Measurements from ENCODE around the gene APOBEC3B. TPM values are rescaled to one million over a fixed set of nuclear protein-coding genes. Genes with fewer than 3 reads are reported as not detected.

APOBEC3B gene
- total and polyA plus RNA-seq, 12 donors = 0.32 to 8.1 (median 1.5) TPM; not detected in 1

- no peak for TF ChIP-seq CTCF (IDR thresholded peaks at IDR 0.05)
- no peak for TF ChIP-seq POLR2A (IDR thresholded peaks at IDR 0.05)
- no peaks in the 10 kb centered on the region for H3K27me3 ChIP-seq
- H3K4me3 ChIP-seq = no peak overlapping the region
- no peaks in the 10 kb centered on the region for H3K4me1 ChIP-seq (replicated peaks in 1 of 2)
- H3K27ac ChIP-seq = no peak overlapping the region
- H3K36me3 ChIP-seq (replicated peaks in 1 of 2) = no peaks in the 10 kb centered on the region
- 73 to 82% (median 76%) methylated on average over 4 to 13 of the region's 13 CpGs for WGBS, 4 donors
- DNase-seq = no peak
- H3K9me3 ChIP-seq (replicated peaks in 1 of 3) = no peaks in the 10 kb centered on the region
- intact Hi-C loops (cut with DNase I) = no loop called here
Observed at GRCh38 chr22:38954414-38955043, 27.6 kb upstream of the APOBEC3B start.

- 71 to 95% (median 79%) methylated on average over 2 to 5 of the region's 5 CpGs for WGBS, 4 donors
- no peak for TF ChIP-seq POLR2A (IDR thresholded peaks at IDR 0.05)
- no peak for TF ChIP-seq CTCF (IDR thresholded peaks at IDR 0.05)
- intact Hi-C loops (cut with DNase I) = no loop called here
Observed at GRCh38 chr22:38955250-38955905, 26.8 kb upstream of the APOBEC3B start.

GRCh38 chr22:38955926-38956325 is 26.2 kb upstream of the APOBEC3B start:
- no peak for TF ChIP-seq CTCF (IDR thresholded peaks at IDR 0.05)
- Histone ChIP-seq H3K27ac (no peak overlapping the region), H3K4me1 (replicated peaks in 1 of 2) (no peaks in the 10 kb centered on the region), H3K4me3 (no peak overlapping the region), H3K9me3 (replicated peaks in 1 of 3) (no peaks in the 10 kb centered on the region), H3K36me3 (replicated peaks in 1 of 2) (no peaks in the 10 kb centered on the region), H3K27me3 (no peaks in the 10 kb centered on the region)
- intact Hi-C loops (cut with DNase I) = no loop called here
- WGBS, 4 donors = 80 to 97% (median 89%) methylated on average over 1 to 3 of the region's 3 CpGs
- no peak for DNase-seq

More at GRCh38 chr22:38955250-38955905, 26.8 kb upstream of the APOBEC3B start:
- no peaks in the 10 kb centered on the region for H3K27me3 ChIP-seq
- no peaks in the 10 kb centered on the region for H3K4me1 ChIP-seq (replicated peaks in 1 of 2)
- H3K9me3 ChIP-seq (replicated peaks in 1 of 3) = no peaks in the 10 kb centered on the region
- no peak overlapping the region for H3K27ac ChIP-seq
- H3K4me3 ChIP-seq = no peak overlapping the region
- no peak for DNase-seq
- no peaks in the 10 kb centered on the region for H3K36me3 ChIP-seq (replicated peaks in 1 of 2)

- H3K4me1 ChIP-seq (replicated peaks in 1 of 2) = no peaks in the 10 kb centered on the region
- no peak overlapping the region for H3K27ac ChIP-seq
- H3K4me3 ChIP-seq = no peak overlapping the region
- H3K9me3 ChIP-seq (replicated peaks in 1 of 3) = no peaks in the 10 kb centered on the region
- no peak for DNase-seq
- intact Hi-C loops (cut with DNase I) = no loop called here
- TF ChIP-seq CTCF (IDR thresholded peaks at IDR 0.05) (no peak), POLR2A (IDR thresholded peaks at IDR 0.05) (no peak)
- H3K36me3 ChIP-seq (replicated peaks in 1 of 2) = no peaks in the 10 kb centered on the region
- 83 to 88% (median 86%) methylated on average over 5 of the region's 5 CpGs for WGBS, 4 donors
- H3K27me3 ChIP-seq = no peaks in the 10 kb centered on the region
Observed at GRCh38 chr22:38956551-38956950, 25.6 kb upstream of the APOBEC3B start.
